DMS153 (cell line): ENCODE data around the gene TNIK.
"Not testable (repeated sequence)": the region's sequence is repeated elsewhere in the genome, so short reads cannot be mapped to it uniquely, and the experiment has no call there.

Source experiments
- DNase-seq: peaks from one replicate; lab custom pipeline; 2025; lab: John Stamatoyannopoulos, UW

TNIK gene

DNA sequence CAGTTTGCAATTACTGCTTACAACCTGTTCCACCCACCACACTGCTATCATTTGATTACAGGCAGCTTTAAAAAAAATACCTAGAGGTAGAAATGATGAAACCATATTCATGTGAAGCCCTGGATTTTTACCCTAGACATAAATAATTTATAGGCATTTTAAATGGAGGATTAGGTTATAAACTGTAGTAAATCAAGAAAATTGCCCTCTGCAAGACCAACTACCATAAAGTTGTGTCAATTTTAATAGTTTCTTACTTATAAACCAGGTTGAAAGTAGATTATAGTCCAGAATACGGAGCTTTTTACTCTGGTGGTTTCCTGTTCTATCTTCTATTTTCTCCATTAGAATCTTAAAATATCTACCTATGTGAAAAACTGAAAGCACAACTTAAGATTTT, 13.9 kb downstream of the TNIK start:
- DNase-seq, result no peak

DNA sequence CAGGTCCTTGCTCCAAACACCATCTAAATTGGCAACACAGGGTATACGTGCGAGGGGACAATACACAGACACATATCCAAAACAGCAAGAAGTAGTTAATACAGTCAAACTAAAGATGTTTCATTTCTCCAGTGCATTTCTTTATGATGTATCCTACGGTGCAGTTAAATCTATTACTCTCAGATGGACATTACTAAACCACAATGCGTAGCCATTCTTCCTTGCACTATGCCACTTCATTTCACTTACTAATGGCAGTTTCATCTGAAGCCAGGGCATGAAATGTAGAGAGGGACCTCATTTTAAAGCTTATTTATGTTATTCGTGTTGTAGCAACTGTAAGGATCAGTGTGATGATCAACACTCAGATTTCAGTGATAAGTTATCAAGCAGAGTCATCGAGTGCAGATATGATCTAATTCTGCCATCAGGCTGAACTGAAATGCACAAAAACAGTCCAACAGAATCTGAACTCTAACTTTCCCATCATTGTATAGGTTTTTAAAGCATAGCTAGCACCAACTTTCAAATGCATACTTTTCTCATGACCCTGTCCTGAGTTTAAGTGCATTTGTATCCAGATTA, 14.5 kb downstream of the TNIK start:
- DNase-seq, result no peak

DNA sequence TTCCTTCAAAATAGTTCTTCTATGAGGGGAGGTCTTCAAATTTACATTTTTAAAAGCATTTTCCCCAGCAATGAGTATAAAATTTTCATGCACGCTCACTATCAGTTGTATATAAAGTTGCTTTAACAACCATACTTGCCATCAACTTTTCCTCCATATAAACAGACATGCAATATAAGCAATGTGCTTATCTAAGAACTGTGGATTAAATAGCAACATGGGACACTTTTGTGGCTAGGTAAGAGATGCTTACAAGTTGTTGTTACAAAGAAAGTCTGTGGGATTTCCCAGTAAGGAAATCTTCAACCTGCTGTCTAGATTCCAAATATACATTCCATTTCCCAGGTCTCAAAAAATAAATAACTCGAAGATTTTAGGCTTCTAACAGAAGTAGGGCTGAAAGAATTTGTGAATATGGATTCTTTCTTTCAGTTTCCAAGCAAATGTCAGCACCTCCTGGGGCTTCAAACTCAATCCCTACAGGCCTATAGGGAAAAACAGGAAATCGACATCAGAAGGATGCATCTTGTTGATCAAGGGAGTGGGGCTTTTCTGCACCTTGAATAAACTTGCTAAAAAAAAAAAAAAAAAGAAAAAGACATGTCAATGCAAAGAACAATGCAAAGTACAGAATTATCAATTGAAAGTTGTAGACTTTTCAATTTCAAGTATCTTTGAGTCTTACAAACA, 16.1 kb downstream of the TNIK start:
- DNase-seq, result no peak

DNA sequence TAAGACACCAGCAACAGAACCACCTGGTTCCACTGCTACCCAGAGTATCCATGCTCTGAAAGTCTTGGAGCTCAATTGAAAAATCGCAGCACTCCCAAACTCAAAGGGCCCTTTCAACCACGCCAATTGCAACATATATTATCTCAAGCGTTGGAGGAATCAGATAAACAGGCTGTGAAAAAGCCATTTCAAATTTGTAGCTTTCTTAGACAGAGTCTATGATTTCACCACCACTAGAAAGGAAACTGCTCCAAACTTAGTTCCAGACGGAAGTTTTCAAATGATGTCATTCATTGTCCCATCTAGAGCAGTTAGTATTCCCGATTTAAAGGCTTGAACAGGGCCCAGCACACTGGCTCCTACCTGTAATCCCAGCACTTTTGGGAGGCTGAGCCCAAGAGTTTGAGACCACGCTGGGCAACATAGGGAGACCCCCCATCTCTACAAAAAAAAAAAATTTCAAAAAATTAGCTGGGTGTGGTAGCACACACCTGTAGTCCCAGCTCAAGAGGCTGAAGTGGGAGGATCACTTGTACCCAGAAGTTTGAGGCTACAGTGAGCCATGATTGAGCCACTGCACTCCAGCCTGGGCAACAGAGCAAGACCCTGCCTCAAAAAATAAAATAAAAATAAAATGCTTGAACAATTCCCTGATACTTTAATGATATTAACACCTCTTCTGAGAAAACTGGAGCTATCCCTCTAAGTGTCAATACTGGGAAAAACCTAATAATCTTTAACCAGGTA, 16.8 kb downstream of the TNIK start:
- DNase-seq, result no peak

DNA sequence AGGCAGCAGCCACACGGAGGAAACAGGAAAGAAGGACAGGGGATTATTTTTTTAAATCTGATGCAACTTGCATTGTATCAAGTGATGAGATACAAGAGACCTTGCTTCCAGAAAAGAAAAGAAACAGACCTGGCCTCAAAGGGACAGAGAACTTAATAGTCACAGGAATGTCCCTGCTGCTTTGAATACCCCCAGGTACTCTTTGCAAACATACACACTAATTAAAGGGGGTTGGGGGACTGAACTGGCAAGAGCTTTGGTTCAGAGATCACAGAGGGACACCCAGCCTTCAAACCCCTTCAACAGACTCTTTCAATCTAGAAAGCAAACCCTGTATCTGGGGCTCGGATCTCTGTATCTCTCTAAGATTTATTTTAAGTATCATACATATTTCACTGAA, 18.0 kb downstream of the TNIK start:
- no peak for DNase-seq

DNA sequence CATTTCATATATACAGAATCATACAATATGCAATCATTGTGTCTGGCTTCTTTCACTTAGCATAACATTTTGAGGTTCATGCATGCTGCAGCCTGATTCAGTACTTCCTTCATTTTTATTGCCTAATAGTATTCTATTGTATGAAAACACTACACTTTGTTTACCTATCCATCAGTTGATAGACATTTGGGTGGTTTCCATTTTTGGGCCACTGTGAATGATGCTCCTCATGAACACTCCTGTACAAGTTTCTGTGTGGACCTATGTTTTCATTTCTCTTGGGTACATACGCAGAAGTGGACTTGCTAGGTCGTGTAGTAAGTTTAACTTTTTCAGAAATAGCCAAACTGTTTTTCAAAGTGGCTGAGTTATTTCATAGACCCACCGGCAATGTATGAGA, 18.8 kb downstream of the TNIK start:
- peak; percentile 7 for DNase-seq

DNA sequence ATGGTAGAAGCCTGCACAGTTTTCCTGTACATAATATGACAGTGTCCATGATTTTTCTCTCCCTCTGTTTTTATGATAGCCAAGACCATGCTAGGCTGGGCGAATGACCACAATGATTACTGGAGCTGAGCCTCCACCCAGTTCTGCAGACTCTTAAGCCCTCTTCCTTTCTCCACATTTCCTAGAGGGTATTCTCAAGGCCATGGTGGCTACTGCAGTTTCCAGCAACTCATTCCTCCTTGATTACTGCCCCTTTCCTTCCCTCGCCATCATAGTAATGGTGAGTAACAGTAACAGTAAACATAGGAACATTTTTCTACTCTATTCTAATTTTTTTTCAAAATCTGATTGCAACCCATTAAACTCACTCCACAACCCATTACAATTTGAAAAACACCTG, 20.2 kb downstream of the TNIK start:
- DNase-seq, result no peak

DNA sequence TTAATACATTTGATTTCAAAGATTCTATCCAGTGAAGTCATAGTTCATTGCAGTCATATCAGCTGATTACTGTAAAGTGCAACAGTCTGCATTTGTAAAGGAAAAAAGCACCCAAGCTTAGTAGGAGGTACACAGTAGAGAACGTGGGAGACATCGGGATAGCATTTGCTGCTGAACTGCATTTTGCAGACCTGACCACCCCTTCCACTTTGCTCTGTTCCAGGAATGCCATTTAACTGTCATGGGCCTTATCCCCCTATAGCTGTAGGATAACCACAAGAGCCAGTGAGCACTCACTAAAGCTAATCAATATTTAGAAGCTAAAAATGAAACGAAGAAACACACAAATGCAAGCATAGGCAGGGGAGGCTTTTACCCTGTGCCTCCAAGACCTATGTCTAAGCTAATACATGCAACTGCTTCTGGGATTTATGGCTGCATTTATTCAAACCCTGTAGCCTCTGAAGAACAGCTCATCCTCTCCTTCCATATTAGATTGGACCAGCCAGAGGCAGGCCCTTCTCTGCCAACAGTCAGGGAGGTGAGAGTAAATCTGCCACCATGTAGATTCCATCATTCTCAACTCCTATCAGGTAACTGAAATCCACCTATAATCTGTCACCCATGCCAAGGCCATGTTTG, 23.0 kb downstream of the TNIK start:
- no peak for DNase-seq

DNA sequence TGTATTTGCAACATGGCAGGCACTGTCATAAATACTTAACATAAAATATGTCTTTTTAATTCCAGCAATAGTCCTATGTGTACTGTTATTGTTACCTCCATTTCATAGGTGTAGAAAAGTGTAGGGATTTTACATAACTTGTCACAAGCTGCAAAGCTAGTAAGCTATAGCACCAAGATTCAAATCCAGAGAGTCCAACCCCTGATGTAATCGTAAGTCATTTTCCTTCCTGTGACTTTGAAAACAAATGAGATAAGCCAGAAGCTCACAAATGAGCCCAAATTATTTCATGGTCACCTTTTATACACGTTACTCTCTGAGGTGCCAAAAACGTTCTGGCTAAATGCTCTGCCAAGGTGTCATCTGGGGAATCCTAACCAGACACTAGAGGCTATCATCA, 23.8 kb downstream of the TNIK start:
- no peak for DNase-seq

DNA sequence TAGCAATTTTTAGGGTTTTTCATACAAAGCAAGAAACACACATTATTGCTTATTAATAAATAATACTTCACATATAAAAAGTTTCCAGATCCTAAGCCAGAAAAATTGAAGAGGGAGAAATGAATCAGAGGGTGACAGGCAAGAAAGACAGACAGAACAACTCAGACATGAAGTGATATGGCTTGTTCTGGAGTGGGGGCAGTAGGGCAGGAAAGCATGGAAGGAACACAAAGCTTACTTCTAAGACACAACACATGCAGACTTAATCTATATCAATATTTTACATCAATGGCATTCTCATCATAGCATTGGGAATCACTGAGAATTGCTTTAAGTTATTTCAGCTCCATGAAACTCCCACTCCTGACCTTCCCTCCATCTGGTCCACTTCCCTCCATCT, 24.4 kb downstream of the TNIK start:
- DNase-seq, result no peak

DNA sequence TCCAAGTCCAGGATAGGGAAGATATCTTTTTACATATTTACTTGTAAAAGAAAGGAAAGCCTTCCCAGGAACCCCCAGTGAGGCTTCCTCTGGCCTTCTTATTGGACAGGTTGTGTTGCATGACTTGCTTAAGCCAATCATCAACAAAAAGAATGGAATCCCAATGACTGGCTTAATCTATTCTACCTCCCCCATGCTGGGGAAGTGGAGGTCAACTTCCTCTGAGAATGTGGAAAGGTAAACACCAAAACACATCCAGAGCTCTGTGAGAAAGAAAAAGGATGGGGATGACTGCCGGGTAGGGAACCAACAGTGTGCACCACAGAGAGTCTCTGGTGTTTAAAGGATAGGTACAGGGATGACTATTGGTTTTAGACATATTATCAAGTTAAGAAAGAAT, 25.1 kb downstream of the TNIK start:
- no peak for DNase-seq

DNA sequence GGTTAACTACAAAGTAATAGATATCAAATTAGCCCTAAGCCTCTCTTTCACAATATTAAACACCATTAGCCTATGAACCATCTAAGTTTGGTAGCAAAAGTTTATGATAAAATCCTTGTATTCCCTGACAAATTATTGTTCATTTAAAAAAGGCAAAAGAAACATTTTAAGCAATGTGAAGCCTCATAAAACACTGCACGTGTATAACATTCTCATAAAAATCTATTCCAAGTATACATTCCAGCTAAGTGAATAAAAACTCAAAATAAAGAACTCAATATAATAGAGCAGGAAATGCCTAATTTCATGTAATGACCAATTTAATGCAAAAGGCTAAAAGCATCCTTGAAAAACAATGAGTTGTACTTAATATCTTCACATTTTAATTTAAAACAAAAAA, 27.7 kb downstream of the TNIK start:
- DNase-seq, result no peak

DNA sequence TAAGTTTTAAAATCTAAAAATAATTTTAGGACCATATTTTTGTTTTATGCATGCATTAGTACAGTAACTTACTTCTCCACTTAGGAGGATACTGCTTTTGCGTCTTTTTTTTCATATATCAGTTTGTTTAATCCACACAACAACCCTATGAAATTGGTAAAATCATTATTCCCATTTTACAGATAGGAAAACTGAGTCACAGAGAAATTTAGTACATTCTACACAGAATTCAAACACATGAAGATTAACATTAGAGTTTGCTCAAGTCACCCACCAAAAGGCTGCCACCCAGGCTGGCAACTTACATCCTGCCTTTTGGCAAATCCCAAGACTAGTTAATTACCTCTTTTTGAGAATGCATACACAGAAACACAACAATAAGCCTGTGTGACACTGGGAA, 28.7 kb downstream of the TNIK start:
- DNase-seq, result no peak

DNA sequence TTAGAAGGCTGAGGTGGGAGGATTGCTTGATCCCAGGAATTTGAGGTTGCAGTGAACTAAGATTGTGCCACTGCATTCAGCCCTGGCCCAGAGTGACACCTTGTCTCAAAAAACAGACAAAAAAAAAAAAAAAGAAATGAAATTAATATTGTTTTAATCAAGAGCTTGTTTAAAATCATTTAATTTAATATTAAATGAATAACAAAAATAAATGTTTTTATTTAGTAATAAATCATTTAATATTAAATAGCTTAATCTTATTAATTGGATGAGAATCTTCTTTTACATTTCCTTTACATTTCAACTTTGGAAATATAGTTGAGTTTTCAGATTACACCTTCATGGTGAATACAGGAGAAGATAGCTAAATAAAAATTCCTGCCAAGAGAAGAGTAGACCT, 29.7 kb downstream of the TNIK start:
- no peak for DNase-seq

DNA sequence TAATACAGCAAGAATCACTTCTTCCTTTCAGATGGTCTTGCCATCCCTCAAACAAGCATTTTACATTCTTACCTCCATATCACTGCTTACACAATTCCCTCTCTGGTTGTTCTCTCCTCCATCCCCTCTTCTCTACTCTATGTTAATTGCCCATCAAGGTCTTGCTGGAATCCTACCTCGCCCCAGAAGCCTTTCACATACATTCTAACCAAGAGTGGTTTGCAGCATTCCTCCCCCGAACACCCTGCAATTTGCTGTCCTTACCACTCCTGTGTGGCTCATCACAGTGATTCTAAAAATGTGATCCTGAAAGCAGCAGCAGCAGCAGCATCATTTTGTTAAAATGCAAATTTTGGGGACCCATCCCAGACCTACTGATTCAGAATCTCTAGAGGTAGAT, 30.6 kb downstream of the TNIK start:
- no peak for DNase-seq

DNA sequence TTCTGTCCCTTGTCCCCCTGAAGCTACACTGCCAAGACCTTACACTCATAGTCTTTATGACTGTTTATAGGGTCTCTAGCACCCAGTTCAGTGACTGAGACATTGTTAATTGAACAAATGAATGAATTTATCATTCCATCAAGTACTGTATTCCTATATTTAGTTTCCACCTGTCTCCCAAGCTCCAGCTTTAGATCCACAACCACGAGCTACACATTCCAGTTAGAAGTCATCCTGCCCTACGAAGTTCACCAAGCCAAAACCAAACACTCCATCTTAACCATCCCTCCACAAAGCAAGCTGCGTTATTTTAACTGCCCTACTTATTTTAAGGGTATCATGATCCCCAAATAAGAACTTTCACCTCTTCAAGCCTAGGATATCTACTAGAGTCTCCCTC, 31.3 kb downstream of the TNIK start:
- DNase-seq, result no peak

DNA sequence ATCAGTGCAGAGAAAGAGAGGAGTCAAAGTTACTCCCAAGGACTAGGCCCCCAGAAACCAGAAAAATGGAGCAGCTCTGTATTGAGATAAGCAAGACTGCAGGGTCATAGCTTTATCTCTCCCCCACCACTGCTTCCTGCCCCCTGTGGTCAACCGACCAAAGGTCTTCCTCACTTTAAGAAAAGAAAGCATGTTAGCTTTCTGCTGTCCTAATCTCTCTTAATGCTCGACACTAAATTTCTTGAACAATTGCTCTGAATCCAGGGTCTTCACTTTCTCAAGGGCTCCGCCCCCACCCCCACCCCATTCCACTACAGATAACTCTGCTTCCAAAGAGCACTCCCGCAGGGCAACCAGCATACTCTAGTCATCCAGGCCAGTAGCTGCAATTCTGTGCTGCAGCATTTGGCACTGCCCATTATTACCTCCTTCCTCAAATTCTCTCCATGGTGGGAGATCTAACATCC, 31.9 kb downstream of the TNIK start:
- no peak for DNase-seq

DNA sequence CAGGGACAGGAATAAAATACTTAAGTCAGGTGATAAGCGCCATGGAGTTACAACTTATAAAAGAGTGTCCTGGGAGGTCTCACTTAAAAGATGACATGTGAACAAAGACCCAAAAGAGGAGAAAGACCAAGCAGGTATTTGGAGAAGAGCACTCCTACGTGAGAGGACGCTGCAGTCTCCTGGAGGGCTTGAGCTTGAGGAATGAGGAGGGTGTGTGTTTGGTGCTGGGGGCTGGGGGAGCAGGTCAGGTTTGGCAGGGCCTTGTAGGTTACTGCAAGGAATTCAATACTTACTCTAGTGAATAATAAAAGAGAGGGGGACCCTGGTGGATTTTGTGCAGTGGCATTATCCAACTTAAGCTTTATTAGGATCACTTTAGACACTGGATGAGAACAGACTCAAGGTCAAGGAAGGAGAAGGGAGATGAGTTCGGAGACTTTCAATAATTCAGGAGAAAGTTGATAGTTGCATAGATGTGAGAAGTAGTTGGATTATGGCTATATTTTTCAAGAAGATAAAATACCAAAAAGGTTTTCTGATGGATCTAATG, 32.4 kb downstream of the TNIK start:
- no peak for DNase-seq

DNA sequence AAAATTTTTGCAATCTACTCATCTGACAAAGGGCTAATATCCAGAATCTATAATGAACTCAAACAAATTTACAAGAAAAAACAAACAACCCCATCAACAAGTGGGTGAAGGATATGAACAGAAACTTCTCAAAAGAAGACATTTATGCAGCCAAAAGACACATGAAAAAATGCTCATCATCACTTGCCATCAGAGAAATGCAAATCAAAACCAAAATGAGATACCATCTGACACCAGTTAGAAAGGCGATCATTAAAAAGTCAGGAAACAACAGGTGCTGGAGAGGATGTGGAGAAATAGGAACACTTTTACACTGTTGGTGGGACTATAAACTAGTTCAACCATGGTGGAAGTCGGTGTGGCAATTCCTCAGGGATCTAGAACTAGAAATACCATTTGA, 36.1 kb downstream of the TNIK start:
- not testable (repeated sequence) for DNase-seq

DNA sequence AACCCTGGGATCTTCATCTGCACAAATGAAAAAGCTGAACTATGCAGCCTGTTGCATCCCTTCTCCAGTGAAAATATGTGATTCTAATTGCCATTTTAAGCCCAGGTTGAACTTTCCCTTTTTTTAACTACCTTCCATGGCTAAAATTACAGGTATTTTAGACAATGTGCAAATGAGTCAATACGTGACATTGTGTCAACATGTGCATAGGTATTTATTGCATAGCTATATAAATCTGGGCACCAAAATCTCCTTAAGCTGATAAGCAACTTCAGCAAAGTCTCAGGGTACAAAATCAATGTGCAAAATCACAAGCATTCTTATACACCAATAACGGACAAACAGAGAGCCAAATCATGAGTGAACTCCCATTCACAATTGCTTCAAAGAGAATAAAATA, 37.4 kb downstream of the TNIK start:
- DNase-seq, result not testable (repeated sequence)

DNA sequence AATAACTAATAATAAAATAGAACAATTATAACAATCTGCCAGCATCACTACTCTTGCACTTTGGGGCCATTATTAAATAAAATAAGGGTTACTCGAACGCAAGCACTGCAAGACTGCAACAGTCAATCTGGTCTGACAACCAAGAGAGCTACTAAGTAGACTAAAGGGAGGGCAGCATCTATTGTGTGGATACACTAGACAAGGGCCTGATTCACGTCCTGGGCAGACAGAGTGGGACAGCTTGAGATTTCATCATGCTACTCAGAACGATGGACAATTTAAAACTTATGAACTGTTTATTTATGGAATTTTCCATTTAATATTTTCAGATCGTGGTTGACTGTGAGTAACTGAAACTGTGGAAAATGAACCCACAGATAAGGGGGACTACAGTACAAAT, 39.5 kb downstream of the TNIK start:
- no peak for DNase-seq

DNA sequence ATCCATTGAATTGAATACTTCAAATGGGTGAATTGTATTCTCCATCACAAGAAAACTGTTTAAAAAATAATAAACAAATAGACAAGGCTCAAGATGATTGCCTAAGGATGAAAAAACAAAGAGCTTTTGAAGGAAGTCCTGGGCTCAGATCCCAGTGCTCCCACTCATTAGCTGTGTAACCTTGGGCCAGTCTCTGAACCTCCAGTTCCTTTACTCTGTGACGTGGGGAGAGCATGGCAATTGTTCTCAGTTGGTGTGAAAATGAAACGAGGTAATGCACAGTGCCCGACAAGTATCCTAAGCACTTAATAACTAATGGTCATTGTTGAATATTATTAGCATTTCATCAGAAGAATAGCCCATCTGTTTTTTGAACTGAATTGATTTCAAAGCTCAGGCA, 40.7 kb downstream of the TNIK start:
- no peak for DNase-seq

DNA sequence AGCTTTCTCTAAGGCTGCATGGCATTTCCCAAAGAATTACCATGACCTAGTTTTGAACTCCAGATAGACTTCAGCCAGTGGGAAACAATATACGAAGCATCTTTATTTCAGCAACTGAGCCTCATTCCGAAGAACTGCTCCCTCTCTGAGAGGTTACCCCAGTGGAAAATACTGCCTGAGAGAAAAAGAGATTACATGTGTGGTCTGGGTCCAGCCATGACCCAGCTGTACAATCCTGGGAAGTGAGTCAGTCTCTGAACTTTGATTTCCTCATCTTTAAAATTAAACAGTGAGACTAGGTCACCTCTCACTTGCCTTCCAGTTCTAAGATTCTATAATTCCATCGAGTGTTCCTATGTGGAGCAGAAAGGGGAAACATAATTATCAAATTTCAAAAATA, 42.4 kb downstream of the TNIK start:
- no peak for DNase-seq
